ENCODE data around the gene ARMC3.

Gene ARMC3

DNA sequence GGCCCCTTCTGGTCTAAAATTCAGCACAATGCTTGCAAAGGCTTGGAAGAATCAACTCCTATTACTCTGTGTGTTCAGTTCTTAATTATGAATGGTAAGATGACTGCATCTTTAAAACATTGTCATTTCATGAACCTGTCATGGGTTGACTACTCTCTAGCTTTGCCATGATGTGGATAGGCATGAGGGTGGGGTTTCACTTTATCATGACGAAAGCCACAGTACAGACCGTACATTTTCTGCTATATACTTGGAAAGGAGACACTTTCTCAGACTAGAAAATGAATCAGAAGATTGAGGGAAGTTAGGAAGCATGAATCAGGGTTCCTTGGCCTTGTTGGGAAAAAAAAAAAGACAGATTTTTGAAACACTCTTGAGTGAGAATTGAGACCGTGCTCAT lies 147.8 kb downstream of the ARMC3 start:
- DNase-seq: no peak

GRCh38 chr10:23078114-23078513 lies 150.3 kb downstream of the ARMC3 start:
- no peak for DNase-seq

GRCh38 chr10:23079700-23080099 lies 151.8 kb downstream of the ARMC3 start:
- DNase-seq: no peak

GRCh38 chr10:23080262-23080661 lies 152.4 kb downstream of the ARMC3 start:
- DNase-seq: no peak

- DNase-seq: peak in 3 of 51 donors; percentile 5 to 12 (median 8)
Observed at GRCh38 chr10:23081221-23081750, 153.4 kb downstream of the ARMC3 start.

GRCh38 chr10:23081891-23082290 lies 154.0 kb downstream of the ARMC3 start:
- DNase-seq: no peak

Data from hypothalamus (tissue), 51 donors.